Measurements from ENCODE around the gene MPP2.

MPP2 gene

DNA sequence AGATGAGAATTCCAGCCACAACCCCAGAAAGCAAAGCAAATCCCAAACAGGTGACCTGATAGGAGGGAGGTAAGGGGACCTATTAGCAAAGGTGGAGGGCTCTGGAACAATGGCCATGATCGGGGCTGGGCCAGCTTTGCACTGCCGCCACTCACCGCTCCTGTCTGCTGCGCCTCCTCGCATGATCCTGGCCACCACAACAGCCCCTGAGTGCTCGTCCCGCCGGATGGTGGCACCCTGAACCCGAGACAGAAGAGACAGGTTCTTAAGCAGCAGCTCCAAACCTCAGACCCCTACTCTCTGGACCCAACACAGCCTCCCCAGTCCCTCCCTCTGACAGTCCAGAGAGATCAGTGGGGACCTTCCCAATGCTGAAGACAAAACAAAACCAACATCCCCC is 79.7 kb downstream of the MPP2 start:
- in situ Hi-C loops (cut with HindIII; ENCODE audit: low sequenced_read_pairs), result loop anchor here (10.0 kb wide), 1 partner anchor 123 kb away; no protein-coding TSS in a partner anchor

DNA sequence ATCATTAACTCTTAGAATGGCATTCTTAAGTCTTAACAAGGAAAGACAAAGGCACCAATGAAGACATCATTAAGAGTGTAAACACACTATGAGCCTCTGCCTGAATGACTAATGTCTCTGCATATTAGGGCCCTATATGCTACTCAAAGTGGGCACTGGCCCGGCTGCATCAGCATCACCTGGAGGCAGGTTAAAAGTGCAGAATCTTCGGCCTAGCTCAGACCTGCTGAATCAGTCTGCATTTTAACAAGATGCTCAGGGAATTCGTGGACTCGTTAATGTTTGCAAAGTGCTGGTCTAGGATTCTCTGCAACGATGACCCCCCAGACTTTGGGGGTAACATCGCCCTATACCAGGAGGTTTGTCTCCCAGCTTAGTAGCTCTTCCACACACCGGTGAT is 81.1 kb downstream of the MPP2 start:
- in situ Hi-C loops (cut with HindIII; ENCODE audit: low sequenced_read_pairs), result loop anchor here (10.0 kb wide), 1 partner anchor 121 kb away; no protein-coding TSS in a partner anchor

DNA sequence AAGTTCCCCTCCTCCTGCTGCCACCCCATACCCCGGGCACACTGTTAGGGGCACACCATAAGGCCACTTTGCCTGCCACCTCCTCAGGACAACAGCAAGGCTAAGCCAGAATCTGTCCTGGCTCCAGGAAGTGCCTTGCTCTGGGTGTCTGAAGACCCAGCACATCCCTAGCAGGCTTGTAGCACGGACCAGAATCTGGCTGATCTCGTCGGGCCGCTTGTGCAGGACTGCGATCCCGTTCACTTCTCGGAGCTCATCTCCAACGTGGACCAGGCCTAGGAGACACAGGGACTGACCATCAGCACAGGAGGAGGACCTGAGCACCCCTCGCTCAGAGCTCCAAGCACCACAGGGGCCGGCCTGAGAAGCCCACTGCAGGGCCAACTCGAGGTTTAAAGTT is 81.8 kb downstream of the MPP2 start:
- in situ Hi-C loops (cut with HindIII; ENCODE audit: low sequenced_read_pairs), result loop anchor here (10.0 kb wide), 1 partner anchor 121 kb away; no protein-coding TSS in a partner anchor

Measured in DLD1 (cell line).